A673 (cell line): Measurements from ENCODE around the gene CHGA.

Source experiments
- CTCF ChIP-seq: fragments of 300-800, 200-600 bp; sonication (generic); conservative IDR thresholded peaks from 2 replicates; pipeline ENCODE4 v1.5.1; 2017; ENCODE audit warnings: low read depth, mild to moderate bottlenecking, antibody characterized with exemption, low read length, moderate library complexity, mixed read lengths
- EZH2 ChIP-seq: fragments of 200-600 bp; sonication (generic); IDR thresholded peaks from 2 replicates; pipeline ENCODE4 v1.6.1; 2017; ENCODE audit warnings: borderline replicate concordance, low read depth, mild to moderate bottlenecking, mixed read lengths, antibody characterized with exemption, low read length; ENCODE audit not compliant: poor library complexity, severe bottlenecking

DNA sequence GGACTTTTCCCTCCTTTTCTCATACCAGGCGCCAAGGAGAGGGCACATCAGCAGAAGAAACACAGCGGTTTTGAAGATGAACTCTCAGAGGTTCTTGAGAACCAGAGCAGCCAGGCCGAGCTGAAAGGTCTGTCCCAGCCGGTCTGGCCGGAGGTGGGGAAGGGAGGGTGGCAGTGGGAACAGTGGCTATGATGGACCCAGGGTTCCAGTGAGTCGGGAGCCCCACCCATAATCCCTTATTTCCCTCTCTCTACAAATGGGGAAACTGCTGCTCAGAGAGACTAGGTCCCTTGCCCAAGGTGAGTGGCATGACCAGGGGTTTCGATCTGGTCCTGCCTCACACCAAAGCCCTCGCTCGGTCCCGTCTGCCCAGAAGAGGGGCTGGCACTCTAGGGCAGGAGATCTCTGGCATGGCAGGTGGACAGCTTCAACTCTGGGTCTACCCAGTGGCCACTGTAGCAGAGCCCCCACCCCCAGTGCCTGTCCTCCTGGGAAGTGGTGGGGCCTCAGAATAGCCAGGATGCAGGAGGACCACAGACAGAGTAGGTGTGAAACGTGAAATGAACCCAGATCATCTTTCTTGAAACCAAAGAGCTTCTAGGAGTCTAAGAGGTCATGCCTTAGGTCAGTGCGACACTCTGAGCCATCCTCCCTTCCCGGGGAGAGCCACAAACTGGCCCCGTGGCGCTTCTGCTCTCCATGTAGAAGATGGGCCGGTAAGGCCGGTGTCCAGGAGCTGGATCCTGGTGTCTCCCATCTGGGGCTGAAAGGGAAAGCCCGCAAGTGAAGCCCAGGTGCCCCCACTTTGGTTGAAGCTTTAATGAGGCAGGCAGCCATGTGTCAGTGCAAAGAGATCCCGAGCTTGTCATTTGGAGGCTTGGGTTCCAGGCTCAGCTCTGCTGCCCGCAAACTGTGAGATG is 7.0 kb downstream of the CHGA start:
- TF ChIP-seq CTCF (no peak), EZH2 (no peak)
